GM18951 (cell line): ENCODE measurements around the gene LRRC14B.

Experiments used
- POLR2A ChIP-seq: IDR thresholded peaks from 4 replicates; pipeline ENCODE4 v1.6.1; 2011; ENCODE audit warnings: mild to moderate bottlenecking; ENCODE audit not compliant: insufficient read length, insufficient read depth; ENCODE audit errors: extremely low read depth
- in situ Hi-C: fragments of 300-500 bp; cut with MboI; formaldehyde crosslinking; loops from one replicate; pipeline ENCODE4 v1.12.0; 2022; ENCODE audit warnings: low sequenced_read_pairs, mixed read lengths, inconsistent platforms; ENCODE audit not compliant: unreplicated experiment

The LRRC14B gene

DNA sequence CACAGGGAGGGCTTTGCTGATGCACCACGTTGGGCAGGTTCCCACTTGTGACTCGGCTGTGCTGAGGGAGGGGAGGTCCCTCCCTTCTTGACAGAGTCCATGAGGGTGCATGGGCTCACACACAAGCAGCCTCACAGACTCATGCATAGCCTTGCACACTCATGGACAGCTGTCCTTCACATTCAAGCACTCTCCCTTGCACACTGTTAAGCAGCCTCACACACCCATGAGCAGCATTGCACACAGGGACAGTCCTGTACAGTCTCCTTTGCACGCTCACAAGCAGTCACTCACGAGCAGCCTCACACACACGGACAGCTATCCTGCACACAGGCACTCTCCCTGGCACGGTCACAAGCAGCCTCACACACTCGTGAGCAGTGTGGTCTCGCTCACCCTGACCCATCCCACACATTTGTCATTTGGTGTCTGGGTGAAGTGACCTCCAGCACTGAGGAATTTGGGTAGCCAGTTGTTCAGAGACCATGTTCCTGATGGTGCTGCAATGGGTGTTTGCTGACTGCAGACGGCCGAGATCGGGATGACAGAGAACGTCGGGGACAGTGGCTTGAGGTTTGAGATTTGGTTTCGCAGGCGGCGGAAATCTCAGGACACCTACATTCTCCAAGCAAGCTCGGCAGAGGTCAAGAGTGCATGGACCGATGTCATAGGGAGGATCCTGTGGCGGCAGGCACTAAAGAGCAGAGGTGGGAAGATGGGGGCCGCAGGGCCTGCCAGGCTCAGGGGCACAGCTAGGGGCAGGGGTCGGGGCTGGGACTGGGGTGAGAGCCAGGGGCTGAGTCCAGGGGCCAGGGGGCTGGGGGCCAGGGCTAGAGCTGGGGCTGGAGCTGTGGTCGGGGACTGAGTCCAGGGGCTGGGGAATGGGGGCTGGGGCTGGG lies 17.7 kb upstream of the LRRC14B start:
- in situ Hi-C loops: no loop called here

DNA sequence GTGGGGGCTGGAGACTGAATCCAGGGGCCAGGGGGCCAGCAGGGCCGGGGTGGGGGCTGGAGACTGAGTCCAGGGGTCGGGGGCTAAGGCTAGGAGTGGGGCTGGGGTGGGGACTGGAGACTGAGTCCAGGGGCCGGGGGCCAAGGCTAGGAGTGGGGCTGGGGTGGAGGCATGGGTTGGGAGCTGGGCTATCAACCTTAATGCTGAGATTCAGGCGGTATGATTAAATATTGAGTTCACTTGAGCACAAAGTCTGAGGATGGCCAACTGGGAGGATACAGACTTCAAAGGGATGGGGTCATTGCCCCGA lies 17.0 kb upstream of the LRRC14B start:
- in situ Hi-C loops: no loop called here
- TF ChIP-seq POLR2A: no peak

More for the DNA sequence above, 17.7 kb upstream of the LRRC14B start:
- no peak for TF ChIP-seq POLR2A

DNA sequence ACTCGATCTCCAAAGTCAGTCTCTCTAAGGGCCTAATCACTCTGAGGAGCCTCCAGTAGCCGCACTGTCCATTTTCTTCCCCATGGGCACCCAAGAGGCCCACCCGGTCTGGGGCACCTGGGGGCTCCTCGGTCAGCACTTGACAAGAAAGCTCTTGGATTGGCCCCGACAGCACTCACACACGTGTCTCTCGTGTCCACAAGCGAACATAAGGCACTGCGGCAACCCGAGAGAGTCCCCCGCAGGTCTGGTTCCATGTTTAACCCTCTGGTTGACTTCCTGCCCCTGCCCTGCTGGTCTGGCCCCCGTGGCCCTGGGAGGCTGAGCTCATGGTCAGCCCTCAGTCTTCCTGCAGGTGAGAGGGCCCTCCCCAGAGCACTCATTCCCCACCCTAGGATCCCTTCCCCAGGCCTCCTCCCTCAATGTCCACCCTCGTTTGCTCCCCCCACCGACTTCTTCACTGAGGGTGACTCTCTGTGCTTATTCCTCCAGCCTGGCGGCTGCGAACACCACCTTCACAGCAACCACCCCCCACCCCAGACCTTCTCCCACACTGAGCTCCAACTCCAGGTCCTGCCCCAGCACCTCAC lies 16.3 kb upstream of the LRRC14B start:
- no peak for TF ChIP-seq POLR2A
- in situ Hi-C loops: no loop called here

DNA sequence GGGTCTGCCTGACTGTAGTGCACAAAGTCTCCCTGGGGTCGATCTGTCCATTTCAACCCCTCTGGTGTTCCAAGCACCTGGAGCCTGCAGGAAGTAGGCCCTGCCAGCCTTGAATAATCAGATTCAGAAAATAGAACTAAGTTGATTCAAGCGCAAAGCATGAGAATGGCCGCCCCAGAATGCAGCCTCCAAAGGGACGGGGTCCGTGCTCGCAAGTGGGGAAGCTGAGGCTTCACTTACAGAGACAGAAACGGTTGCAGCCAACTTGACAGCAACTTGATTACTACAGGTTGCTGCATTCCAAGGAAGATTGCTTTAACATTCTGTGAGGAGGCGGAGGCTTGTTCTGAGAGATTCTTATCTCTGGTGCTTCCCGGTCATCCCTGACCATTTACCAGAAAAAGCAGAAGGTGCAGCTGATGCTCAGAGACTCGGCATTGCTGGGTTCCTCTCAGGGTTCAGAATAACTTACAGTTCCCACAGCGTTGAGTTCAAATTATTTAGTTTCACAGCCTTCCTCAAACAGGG lies 14.9 kb upstream of the LRRC14B start:
- in situ Hi-C loops: no loop called here
- TF ChIP-seq POLR2A: no peak

DNA sequence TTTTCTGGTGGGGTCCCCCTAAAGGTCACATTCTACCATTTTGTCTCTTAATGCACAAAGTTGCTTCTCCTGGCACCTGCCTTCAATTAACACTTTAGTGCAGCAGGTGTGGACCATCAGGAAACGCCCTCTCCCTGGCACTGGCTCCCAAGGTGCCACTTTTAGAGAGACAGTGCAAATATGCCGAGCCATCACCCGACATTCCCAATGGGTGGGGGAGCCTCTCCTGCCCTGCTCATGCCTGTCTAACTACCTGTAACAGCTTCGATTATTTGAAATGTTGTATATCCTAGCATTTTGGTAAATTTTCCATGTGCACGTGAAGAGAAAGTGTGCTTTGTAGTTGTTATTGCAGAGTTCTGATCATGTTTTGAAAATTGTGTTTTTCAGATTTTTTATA lies 13.2 kb upstream of the LRRC14B start:
- no peak for TF ChIP-seq POLR2A
- in situ Hi-C loops: no loop called here

DNA sequence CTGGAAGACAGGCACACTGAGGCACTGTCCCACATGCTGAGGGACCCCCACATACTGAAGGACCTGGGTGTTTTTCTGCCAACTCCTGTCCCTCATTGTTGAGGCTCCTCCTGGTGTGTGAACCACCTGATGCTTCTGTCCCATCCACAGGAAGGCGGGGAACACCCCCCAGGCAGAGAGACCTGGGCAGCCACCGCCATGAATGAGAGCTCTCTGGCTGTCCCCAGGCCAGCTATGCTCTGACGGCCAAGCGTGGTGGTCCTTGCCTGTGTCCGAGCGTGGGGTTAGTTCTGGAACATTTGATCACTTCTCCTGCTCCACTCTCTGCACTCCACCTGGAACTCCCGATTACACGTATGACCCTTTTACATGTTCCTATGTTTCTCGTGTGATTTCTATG lies 11.9 kb upstream of the LRRC14B start:
- in situ Hi-C loops: no loop called here

DNA sequence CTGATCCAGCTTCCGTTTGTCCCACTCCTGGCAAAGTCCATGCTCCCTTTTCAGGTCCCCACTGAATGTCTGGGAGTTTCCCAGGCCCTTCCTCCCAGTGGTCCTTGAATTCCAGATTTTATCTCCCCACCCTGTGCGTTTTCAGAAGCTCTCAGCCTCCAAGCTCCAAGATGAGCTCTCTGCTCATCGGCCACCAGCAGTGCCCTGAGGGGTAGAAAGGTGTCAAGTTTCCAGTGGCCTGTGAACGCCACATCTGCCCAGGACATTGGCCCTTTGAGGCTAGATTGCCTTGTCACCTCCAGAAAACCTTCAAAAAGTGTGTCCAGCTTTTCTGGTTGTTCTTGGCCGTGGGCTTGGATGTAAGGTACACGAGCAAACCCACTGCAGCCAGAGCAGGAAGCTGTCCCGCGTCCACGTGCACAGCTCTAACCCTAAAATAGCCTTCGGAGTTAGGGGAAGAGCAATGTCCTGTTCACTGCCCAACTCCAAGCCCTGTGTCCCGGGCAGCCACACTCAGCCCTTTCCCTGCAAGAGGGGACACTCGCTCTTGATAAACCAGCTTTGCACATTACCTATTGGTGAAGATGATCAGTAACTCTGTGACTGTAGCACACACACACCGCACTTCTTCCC lies 10.9 kb upstream of the LRRC14B start:
- TF ChIP-seq POLR2A: no peak
- in situ Hi-C loops: no loop called here

More for the DNA sequence above, 11.9 kb upstream of the LRRC14B start:
- TF ChIP-seq POLR2A: no peak

DNA sequence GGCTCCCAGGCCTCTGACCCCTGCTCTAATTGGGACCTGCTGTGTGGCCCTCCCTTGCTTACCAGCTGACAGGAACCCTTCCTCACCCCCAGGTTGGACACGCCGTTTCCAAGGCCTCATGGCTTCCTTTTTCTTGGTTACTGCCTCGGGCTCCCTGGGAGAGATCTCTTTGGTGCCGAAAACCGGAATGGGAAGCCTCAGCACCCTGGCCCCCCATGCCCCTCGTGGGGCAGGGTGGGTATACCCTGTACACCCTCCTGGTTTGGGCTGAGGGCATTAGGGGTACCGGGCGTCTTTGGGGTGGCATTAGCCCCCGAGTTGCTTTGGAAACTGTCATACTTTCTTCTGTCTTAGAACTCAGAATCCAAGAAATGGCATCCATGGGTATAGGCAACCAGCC lies 10.1 kb upstream of the LRRC14B start:
- in situ Hi-C loops: no loop called here
- TF ChIP-seq POLR2A: no peak

DNA sequence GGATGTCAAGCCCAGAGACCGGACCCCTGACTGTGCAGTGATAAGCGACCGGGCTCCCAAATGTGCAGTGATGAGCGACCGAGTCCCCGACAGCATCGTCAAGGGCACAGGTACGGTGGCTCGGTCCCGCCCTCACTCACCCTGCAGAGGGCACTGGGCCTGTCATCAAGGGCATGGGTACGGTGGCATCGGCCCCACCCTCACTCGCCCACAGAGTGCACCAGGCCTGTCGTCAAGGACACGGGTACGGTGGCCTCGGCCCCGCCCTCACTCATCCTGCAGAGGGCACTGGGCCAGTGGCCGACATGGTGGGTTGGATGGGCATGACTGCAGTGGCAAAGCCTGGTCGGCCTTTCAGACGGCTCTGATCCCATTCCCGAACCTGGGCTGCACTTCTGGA lies 9.7 kb upstream of the LRRC14B start:
- in situ Hi-C loops: no loop called here
- TF ChIP-seq POLR2A: no peak

DNA sequence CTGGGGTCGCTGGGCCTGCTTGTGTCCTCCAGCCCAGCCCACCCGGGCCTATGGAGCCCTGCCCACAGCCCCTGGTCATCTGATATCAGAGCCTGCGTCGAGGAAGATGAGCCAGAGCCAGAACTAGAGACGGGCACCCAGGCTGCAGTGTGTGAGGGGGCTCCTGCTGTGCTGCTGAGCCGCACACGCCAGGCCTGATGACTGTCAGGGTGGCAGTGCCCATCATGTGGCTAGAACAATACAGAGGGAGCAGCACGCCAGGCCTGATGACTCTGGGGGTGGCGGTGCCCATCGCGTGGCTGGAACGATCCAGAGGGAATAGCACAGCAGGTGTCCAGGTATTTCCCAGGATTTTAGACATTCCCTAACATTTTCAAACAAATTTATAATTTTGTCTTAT lies 9.2 kb upstream of the LRRC14B start:
- no peak for TF ChIP-seq POLR2A

DNA sequence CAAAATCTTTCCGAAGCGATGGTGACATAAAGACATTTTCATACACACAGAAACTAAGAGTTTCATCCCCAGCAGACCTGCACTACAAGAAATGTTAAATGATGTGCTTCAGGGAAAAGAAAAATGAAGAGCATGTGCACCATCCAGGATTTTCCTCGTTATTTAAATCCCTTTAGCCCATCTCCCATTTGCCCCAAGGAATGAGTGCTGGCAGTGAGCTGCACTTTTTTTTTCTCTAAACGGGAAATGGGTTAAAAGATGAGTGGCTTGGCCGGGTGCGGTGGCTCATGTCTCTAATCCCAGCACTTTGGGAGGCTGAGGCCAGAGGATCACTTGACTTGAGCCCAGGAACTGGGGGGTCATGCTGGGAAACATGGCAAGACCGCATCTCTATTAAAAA lies 6.8 kb upstream of the LRRC14B start:
- in situ Hi-C loops: no loop called here
- TF ChIP-seq POLR2A: no peak

More for the DNA sequence above, 9.2 kb upstream of the LRRC14B start:
- in situ Hi-C loops: no loop called here

DNA sequence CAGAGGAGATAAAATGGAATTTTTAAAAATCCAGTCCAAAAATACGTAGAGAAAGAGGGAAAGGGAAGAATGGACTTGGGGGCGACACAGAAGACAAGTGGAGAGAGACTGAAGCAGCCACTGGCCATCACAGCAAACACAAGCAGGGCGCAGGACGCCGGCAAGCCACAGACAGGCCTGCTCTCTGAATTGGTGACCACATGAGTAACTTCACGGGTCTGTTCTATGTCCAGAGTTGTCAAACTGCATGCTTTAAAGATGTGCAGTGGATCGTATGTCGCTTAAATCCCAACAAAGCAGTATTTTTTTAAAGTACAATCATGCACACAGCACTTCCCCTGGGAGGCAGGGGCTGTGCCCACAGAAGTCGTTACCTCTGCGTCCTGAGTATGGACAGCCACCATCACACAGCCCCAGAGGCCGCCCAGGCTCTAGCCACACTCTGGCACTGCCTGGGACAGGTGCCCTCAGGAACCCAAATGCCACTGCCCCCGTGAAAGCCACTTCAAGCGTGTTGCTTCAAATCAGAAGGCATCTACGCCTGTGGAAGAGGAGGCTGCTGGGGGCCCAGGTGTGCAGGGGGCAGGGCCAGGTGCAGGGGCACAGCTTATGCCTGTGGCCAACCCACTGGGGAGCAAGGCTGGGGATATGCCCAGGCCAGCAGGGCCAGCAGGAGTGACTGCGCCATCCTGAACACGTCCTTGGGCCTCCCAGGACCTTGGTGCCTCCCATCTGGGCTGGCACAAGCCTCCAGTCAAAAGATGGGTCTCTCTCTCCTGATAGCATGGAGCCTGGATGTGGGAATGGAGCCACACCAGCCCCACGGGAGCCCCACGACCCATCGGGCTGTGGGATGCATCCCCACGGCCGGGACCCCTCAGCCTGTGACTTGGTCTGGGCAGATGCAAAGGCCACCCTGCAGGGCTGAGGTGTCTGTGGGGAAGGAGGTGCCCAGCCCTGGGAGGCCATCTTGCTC lies 5.9 kb upstream of the LRRC14B start:
- in situ Hi-C loops: no loop called here
- no peak for TF ChIP-seq POLR2A
